Measurements from ENCODE around the gene MICB.

MICB gene

DNA sequence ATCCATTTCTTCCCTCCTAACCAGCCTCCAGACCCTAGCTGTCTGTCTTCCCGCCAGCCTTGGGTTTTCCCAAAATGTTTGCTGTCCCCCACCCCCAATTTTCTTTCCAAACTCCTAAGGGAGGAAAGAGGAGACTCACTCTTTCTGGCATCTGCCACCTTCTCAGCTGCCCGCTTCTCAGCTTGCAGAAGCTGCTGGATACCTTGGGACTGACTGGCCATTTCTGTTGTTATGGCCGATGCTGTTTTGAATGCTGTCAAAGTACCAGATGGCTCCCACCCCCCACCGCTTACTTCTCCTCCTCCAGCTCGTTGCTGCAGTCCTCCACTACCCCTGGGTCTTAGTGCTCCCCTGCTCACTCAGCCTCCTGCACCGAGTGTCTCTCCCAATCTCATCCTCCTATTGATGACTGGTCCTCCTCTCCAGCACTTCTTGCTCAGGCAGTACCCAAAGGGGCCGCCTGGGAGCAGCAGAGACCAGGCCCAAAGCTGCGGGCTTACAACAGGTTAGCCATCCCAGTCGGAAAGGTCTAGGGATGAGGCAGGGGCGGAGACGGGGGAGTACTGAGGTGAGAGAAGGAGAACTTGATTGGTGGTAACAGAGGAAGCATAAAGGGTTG lies 48.5 kb downstream of the MICB start, which contains the start of gene ATP6V1G2:
TSS of gene ATP6V1G2 (minus strand) at position 270 of the 619 bp plus-strand sequence. CDS start at position 221, 49 bp downstream.
- Histone ChIP-seq H2AFZ (ENCODE audit: low read depth, low read length, severe bottlenecking) (peak within 1 kb of the TSS; percentile 43), H3K9ac (ENCODE audit: low read length) (peak within 1 kb of the TSS; percentile 61), H3K36me3 (ENCODE audit: low read length) (0 out of 2 replicates have a peak, but pooled peaks cover 4% of the 10 kb centered on the region), H3K27me3 (ENCODE audit: low read length) (no peaks in the 10 kb centered on the region), H3F3A (ENCODE audit: insufficient read depth) (peaks cover 52% of the 10 kb centered on the region), H3K9me2 (replicated peaks; ENCODE audit: insufficient read depth, low read length) (no peaks in the 10 kb centered on the region), H3K9me3 (ENCODE audit: insufficient read depth, low read length) (no peaks in the 10 kb centered on the region), H4K20me1 (ENCODE audit: low read depth, low read length) (no peaks in the 10 kb centered on the region), H3K27ac (ENCODE audit: low read depth, low read length) (peak within 1 kb of the TSS; percentile 71), H3K79me2 (ENCODE audit: insufficient read depth, low read length) (peaks cover 15% of the 10 kb centered on the region), H3K4me2 (ENCODE audit: low read depth, low read length, poor library complexity, severe bottlenecking) (peak within 1 kb of the TSS; percentile 87), H3K4me3 (ENCODE audit: insufficient read depth, low read length, poor library complexity, severe bottlenecking) (peak within 1 kb of the TSS; percentile 60)
- TF ChIP-seq, protein P1, sequence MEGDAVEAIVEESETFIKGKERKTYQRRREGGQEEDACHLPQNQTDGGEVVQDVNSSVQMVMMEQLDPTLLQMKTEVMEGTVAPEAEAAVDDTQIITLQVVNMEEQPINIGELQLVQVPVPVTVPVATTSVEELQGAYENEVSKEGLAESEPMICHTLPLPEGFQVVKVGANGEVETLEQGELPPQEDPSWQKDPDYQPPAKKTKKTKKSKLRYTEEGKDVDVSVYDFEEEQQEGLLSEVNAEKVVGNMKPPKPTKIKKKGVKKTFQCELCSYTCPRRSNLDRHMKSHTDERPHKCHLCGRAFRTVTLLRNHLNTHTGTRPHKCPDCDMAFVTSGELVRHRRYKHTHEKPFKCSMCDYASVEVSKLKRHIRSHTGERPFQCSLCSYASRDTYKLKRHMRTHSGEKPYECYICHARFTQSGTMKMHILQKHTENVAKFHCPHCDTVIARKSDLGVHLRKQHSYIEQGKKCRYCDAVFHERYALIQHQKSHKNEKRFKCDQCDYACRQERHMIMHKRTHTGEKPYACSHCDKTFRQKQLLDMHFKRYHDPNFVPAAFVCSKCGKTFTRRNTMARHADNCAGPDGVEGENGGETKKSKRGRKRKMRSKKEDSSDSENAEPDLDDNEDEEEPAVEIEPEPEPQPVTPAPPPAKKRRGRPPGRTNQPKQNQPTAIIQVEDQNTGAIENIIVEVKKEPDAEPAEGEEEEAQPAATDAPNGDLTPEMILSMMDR (IDR thresholded peaks at IDR 0.05; ENCODE audit: insufficient read depth, low read length, poor library complexity, severe bottlenecking), result peak; percentile 100
- no peak for TF ChIP-seq EZH2phosphoT487 (conservative IDR thresholded peaks at IDR 0.05; ENCODE audit: low read length)

DNA sequence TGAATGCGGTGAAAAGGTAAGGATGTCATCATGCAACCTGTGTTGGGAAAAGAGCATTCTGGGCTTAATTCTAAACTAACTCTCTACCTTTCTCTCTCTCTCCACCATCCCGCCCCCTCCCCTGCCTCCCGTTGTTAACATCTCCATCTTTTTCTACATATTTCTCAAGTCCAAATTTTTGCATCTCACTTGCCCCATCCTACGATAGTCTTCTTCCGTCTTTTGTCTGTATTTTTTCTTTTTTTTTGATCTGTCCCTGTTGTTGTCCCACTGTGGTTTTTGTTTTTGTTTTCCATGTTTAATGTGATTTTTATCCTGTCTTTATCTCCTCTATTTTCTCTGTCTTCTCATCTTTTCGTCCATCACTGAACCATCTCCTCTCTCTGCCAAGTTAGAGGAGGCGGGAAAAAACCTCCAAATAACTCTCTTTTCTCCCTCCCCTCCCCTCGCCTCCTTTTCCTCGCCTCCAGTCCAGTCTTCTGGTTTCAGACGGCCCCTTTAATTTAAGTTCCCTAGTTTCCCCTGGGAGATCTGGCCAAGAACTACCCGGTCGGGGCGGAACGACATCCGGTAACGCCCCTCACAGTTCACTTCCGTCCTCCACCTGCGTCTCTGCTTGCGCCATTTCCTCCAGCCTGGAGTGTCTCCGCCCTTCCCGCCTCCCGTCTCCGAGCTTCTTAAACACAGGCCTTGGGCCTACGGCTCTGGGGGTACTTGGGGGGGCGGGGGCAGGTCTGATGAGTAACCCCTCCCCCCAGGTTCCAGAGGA lies 49.2 kb downstream of the MICB start, which contains the start of gene NFKBIL1:
TSS of gene NFKBIL1 (plus strand) at position 651 of the 769 bp plus-strand sequence. CDS start at position 738, 87 bp downstream.
- 0 out of 2 replicates have a peak, but pooled peaks cover 4% of the 10 kb centered on the region for H3K36me3 ChIP-seq (ENCODE audit: low read length)
- no peaks in the 10 kb centered on the region for H3K9me3 ChIP-seq (ENCODE audit: insufficient read depth, low read length)
- H3F3A ChIP-seq (ENCODE audit: insufficient read depth), result peaks cover 49% of the 10 kb centered on the region
- no peaks in the 10 kb centered on the region for H3K9me2 ChIP-seq (replicated peaks; ENCODE audit: insufficient read depth, low read length)
- peak within 1 kb of the TSS; percentile 60 for H3K4me3 ChIP-seq (ENCODE audit: insufficient read depth, low read length, poor library complexity, severe bottlenecking)
- H4K20me1 ChIP-seq (ENCODE audit: low read depth, low read length), result no peaks in the 10 kb centered on the region
- H3K27me3 ChIP-seq (ENCODE audit: low read length), result no peaks in the 10 kb centered on the region
- peak within 1 kb of the TSS; percentile 71 for H3K27ac ChIP-seq (ENCODE audit: low read depth, low read length)
- H2AFZ ChIP-seq (ENCODE audit: low read depth, low read length, severe bottlenecking), result peak within 1 kb of the TSS; percentile 43
- peak within 1 kb of the TSS; percentile 61 for H3K9ac ChIP-seq (ENCODE audit: low read length)
- peaks cover 11% of the 10 kb centered on the region for H3K79me2 ChIP-seq (ENCODE audit: insufficient read depth, low read length)
- no peak for TF ChIP-seq EZH2phosphoT487 (conservative IDR thresholded peaks at IDR 0.05; ENCODE audit: low read length)
- TF ChIP-seq, protein P1 (IDR thresholded peaks at IDR 0.05; ENCODE audit: insufficient read depth, low read length, poor library complexity, severe bottlenecking), result no peak
- peak within 1 kb of the TSS; percentile 87 for H3K4me2 ChIP-seq (ENCODE audit: low read depth, low read length, poor library complexity, severe bottlenecking)

- peaks cover 11% of the 10 kb centered on the region for H3K79me2 ChIP-seq (ENCODE audit: insufficient read depth, low read length)
- H3K4me2 ChIP-seq (ENCODE audit: low read depth, low read length, poor library complexity, severe bottlenecking), result peak overlapping the region; percentile 87
- 0 out of 2 replicates have a peak, but pooled peaks cover 4% of the 10 kb centered on the region for H3K36me3 ChIP-seq (ENCODE audit: low read length)
- no peak for TF ChIP-seq EZH2phosphoT487 (conservative IDR thresholded peaks at IDR 0.05; ENCODE audit: low read length)
- TF ChIP-seq, protein P1 (IDR thresholded peaks at IDR 0.05; ENCODE audit: insufficient read depth, low read length, poor library complexity, severe bottlenecking), result no peak
- peak overlapping the region; percentile 60 for H3K4me3 ChIP-seq (ENCODE audit: insufficient read depth, low read length, poor library complexity, severe bottlenecking)
- peak overlapping the region; percentile 0 for H2AFZ ChIP-seq (ENCODE audit: low read depth, low read length, severe bottlenecking)
- no peaks in the 10 kb centered on the region for H3K9me2 ChIP-seq (replicated peaks; ENCODE audit: insufficient read depth, low read length)
- H3F3A ChIP-seq (ENCODE audit: insufficient read depth), result peaks cover 46% of the 10 kb centered on the region
- H3K9ac ChIP-seq (ENCODE audit: low read length), result peak overlapping the region; percentile 61
- H3K27ac ChIP-seq (ENCODE audit: low read depth, low read length), result peak overlapping the region; percentile 71
- H3K27me3 ChIP-seq (ENCODE audit: low read length), result no peaks in the 10 kb centered on the region
- H3K9me3 ChIP-seq (ENCODE audit: insufficient read depth, low read length), result no peaks in the 10 kb centered on the region
- no peaks in the 10 kb centered on the region for H4K20me1 ChIP-seq (ENCODE audit: low read depth, low read length)
These were observed 50.0 kb downstream of the MICB start for GRCh38 chr6:31547727-31548543.

All from SU-DHL-6 (cell line).